Measurements from ENCODE around the gene NECAB2. TPM values are rescaled to one million over a fixed set of nuclear protein-coding genes. Genes with fewer than 3 reads are reported as not detected.

NECAB2 gene
- total RNA-seq, 2 experiments from 2014 or later: not detected

DNA sequence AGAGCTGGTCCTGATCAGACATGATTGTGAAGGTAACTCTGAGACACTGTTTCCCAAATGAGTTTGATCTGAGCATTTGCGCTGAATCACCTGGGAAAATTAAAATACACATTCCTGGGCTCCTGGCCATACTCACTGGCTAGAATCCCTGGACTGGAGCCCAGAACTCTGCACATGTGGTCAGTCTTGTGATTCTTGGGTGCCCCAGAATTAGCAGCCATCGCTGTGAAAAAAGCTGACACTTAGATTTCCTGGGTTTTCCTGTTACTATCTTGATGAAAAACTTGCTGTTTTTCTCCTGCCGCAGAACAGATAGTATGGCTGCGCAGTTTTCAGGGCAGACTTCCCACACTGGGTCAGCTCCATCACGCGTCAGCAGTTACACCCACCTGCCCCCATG is 24.6 kb downstream of the NECAB2 start:
- no peak overlapping the region for H3K4me3 Mint-ChIP-seq
- no peak for DNase-seq
- POLR2A ChIA-PET: no interaction called here
- H3K4me1 Mint-ChIP-seq: no peaks in the 10 kb centered on the region
- H3K27ac Mint-ChIP-seq: no peak overlapping the region
- H3K9me3 Mint-ChIP-seq: peaks cover 3% of the 10 kb centered on the region
- no peak for ATAC-seq (ENCODE audit: low read depth)
- H3K36me3 Mint-ChIP-seq: no peaks in the 10 kb centered on the region
- H3K27me3 Mint-ChIP-seq: peaks cover 36% of the 10 kb centered on the region

DNA sequence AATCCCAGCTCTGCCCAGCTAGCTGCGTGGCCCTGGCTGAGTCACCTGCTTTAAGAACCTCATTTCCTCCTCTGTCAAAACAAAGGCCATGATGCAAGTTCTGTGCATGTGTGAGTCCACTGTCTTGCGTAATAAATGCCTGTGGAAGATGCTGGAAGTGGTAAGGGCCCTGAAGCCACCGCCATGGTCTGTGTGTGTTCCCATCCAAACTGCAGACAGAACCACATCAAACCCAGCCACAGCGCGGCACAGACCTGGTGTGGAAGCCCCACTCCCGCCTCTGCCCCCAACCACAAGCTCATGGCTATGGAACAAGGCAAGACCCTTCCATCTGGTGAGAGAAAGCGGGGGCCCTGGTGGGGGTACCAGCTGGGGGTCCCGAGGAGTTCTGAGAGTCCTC is 26.0 kb downstream of the NECAB2 start:
- Mint-ChIP-seq H3K36me3 (no peaks in the 10 kb centered on the region), H3K4me3 (no peak overlapping the region), H3K4me1 (no peaks in the 10 kb centered on the region), H3K27me3 (peaks cover 30% of the 10 kb centered on the region), H3K9me3 (peaks cover 3% of the 10 kb centered on the region), H3K27ac (no peak overlapping the region)
- no peak for DNase-seq
- peak; percentile 36 for ATAC-seq (ENCODE audit: low read depth)
- POLR2A ChIA-PET: no interaction called here

DNA sequence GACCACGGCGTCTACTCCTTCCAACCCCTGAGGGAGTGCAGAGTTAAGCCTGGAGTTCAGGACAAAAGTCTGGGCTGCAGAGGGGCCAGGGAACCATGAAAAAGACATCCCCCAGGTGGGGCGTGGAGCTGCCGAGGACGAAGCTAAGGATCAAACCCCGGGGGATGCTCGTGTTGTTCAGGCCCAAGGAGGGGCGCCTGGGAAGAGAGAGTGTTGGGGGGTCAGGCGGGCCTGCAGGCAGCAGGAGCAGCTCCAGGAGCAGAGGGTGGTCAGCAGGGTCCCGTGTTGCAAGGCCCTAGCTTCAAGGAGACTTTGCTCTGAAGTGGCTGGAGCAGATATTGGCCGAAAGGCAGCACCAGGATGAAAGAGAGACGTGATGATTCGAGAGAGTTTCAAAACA is 26.7 kb downstream of the NECAB2 start:
- H3K36me3 Mint-ChIP-seq: no peaks in the 10 kb centered on the region
- peaks cover 3% of the 10 kb centered on the region for H3K9me3 Mint-ChIP-seq
- DNase-seq (no peak), ATAC-seq (ENCODE audit: low read depth) (no peak)
- H3K27me3 Mint-ChIP-seq: peaks cover 28% of the 10 kb centered on the region
- POLR2A ChIA-PET: no interaction called here
- no peak overlapping the region for H3K4me3 Mint-ChIP-seq
- no peaks in the 10 kb centered on the region for H3K4me1 Mint-ChIP-seq
- no peak overlapping the region for H3K27ac Mint-ChIP-seq

DNA sequence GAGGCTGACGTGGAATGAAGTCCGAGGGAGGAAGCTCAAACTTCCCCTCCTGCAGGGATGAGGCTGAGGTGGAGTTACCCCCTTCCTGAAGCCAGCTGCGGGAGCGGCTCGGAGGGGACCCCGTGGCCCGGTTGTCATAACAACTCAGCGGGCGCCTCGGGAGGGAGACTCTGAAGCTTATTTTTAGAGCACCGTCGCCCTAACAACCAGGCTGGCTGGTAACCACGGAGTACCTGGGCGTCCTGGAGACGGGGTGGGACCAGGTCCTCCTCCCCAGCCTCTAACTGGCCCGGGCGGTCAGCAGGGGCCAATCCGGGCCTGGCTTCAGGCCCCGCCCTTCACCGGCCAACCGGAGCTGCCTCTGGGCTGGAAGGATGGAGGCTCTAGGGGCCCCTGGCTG is 27.7 kb downstream of the NECAB2 start:
- Mint-ChIP-seq H3K4me3 (no peak overlapping the region), H3K27ac (no peak overlapping the region), H3K9me3 (peaks cover 3% of the 10 kb centered on the region), H3K36me3 (no peaks in the 10 kb centered on the region), H3K4me1 (no peaks in the 10 kb centered on the region), H3K27me3 (peaks cover 28% of the 10 kb centered on the region)
- ATAC-seq (ENCODE audit: low read depth) (no peak), DNase-seq (no peak)
- POLR2A ChIA-PET: no interaction called here

DNA sequence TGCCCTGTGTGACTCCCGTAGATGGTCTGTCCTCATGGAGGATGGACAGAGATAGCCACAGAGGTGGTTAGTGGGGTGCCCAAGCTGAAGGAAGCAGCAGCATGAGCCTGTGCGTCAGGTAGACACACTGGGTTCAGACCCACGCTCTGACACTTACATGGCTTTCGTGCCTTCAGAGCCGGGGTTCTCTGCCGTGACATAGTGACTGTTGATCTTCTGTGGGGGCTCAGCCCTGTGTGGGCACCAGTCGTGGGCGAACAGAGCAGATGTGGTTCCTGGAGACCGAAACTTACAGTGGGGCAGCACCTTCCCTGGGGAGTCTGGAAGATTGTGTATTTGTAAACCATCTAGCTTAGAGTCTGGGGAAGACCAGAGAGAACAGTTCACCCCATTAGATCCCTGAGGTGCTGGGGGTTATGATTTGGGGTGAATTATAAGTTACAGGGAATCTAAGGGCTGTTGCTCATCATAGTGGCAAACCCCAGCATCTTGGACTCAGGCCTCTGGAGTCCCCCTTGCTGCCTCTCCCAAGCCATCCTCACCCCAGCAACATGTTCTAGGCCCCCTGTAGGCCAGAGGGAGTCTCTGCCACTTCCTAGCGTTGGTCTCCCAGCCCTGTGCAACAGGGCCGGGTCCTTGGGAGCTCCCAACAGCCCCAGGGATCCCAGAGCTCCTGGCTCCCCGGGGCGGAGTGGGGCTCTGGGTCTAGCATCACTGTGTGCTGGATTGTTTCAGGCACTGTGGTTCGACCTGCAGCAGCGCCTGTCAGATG is 28.6 kb downstream of the NECAB2 start:
- POLR2A ChIA-PET: no interaction called here
- peaks cover 27% of the 10 kb centered on the region for H3K27me3 Mint-ChIP-seq

DNA sequence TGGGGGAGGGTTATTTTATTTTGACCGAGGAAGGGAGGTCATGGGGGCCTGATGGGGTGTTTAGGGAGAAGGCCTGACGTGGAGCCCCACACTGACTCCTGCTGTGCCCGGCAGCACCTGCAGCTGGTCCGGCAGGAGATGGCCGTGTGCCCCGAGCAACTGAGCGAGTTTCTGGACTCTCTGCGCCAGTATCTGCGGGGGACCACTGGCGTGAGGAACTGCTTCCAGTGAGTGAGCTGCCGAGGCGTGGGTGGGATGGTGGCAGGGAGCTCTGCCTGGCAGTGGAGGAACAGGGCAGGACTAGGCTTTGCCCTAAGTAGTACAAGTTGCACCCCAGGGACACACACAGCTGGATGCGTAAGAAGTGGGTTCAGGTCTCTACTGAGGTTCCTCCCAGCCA is 30.0 kb downstream of the NECAB2 start:
- Mint-ChIP-seq H3K36me3 (no peaks in the 10 kb centered on the region), H3K4me3 (no peak overlapping the region), H3K27me3 (peaks cover 23% of the 10 kb centered on the region), H3K9me3 (no peaks in the 10 kb centered on the region), H3K27ac (no peak overlapping the region), H3K4me1 (no peaks in the 10 kb centered on the region)
- no peak for DNase-seq
- no peak for ATAC-seq (ENCODE audit: low read depth)
- POLR2A ChIA-PET: no interaction called here

More for the DNA sequence above, 28.6 kb downstream of the NECAB2 start:
- no peak for ATAC-seq (ENCODE audit: low read depth)
- no peak for DNase-seq
- Mint-ChIP-seq H3K36me3 (no peaks in the 10 kb centered on the region), H3K4me3 (no peak overlapping the region), H3K27ac (no peak overlapping the region), H3K4me1 (no peaks in the 10 kb centered on the region), H3K9me3 (peaks cover 3% of the 10 kb centered on the region)

DNA sequence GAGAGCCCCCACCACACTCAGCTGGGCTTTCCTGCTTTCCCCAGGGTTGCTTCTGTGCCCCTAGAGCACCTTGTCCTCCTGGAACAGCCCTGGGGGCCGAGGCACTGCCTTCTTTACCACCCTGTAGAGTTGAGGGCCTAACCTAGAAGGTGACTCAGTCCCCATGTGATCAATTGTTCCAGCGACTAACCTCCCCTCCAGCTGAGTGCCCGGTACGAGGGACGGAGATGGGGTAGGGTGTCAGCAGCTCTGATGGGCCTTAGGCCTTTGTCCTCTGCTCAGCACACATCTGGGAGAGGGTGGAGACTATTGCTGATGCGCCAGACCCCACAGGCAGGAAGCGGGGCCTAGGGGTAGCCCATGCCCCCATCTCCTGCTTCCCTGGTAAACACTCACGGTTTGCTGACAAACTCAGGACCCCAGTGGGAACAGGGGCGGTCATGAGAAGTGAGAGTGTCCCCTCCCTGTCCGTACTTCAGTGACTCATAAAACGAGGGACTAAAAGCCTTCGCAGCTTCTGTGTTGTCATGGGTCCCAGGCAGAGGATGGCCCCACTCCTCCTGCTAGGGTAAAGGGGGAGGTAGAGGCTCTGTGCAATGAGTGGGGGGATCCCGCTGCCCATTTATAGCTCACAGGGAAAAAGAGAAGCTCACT is 33.1 kb downstream of the NECAB2 start:
- H3K27ac Mint-ChIP-seq: no peak overlapping the region

DNA sequence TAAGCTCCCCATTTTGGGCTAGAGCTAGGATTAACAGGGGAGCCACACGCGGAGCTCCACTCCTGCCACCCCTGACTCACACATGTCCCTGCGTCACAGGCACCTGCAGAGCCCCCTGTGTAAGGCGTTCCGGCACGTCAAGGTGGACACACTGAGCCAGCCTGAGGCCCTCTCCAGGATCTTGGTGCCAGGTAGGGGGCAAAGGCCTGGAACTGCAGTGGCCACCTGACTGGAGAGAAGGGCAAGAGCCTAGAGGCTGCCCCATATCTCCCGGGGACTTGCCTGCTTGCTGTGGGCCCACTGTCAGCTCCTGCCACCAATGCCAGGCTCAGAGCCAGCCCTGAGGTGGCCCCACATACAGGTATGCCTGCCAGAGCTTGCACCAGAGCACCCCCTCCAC is 33.7 kb downstream of the NECAB2 start:
- POLR2A ChIA-PET: no interaction called here
- ATAC-seq (ENCODE audit: low read depth) (no peak), DNase-seq (no peak)
- Mint-ChIP-seq H3K4me1 (no peaks in the 10 kb centered on the region), H3K27me3 (peaks cover 2% of the 10 kb centered on the region), H3K36me3 (no peaks in the 10 kb centered on the region), H3K4me3 (no peak overlapping the region), H3K27ac (no peak overlapping the region), H3K9me3 (no peaks in the 10 kb centered on the region)

More for the DNA sequence above, 33.1 kb downstream of the NECAB2 start:
- Mint-ChIP-seq H3K9me3 (no peaks in the 10 kb centered on the region), H3K4me1 (no peaks in the 10 kb centered on the region), H3K36me3 (no peaks in the 10 kb centered on the region), H3K4me3 (no peak overlapping the region), H3K27me3 (peaks cover 7% of the 10 kb centered on the region)
- DNase-seq (no peak), ATAC-seq (ENCODE audit: low read depth) (no peak)
- POLR2A ChIA-PET: no interaction called here

DNA sequence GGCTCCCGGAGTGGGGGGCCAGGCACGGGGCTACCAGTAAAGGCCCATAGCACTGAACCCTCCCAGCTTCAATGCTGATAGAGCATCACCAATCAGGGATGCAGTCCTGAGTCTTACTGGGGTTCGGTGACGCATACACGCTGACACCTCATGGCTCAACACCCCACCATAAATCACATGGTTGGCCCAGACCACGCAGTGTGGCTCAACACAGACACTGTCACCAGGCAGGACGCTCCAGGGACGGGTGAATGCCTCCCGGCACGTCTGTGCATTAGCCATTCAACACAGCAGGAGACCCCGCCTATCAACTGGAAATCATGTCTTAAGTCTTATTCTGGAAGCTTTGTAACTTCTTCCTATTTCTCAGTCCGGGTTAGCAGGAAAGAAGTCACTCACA is 35.0 kb downstream of the NECAB2 start:
- Mint-ChIP-seq H3K4me3 (no peak overlapping the region), H3K27ac (no peak overlapping the region), H3K4me1 (no peaks in the 10 kb centered on the region), H3K9me3 (no peaks in the 10 kb centered on the region), H3K36me3 (no peaks in the 10 kb centered on the region), H3K27me3 (peaks cover 2% of the 10 kb centered on the region)
- POLR2A ChIA-PET: no interaction called here
- ATAC-seq (ENCODE audit: low read depth) (no peak), DNase-seq (no peak)

DNA sequence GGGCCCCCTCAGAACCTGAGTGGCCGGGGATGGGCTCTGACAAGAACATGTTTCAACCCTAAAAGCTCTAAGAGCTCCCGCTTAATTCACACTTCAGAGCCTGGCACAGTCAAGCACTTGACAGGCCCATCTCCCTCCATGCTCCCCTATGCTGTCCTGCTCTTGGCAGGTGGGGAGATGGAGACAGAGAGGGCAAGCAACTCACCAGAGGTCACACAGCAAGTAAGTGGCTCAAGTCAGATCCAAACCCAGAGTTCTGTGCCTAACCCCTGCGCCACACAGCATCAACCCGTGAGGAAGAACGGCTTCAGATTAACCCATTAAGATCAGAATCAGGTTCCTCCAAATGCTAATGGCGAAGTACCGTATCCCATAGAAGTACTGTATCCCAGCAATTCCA is 36.4 kb downstream of the NECAB2 start:
- Mint-ChIP-seq H3K4me3 (no peak overlapping the region), H3K4me1 (no peaks in the 10 kb centered on the region), H3K36me3 (no peaks in the 10 kb centered on the region), H3K27ac (no peak overlapping the region), H3K27me3 (no peaks in the 10 kb centered on the region), H3K9me3 (no peaks in the 10 kb centered on the region)
- POLR2A ChIA-PET: no interaction called here
- no peak for DNase-seq
- ATAC-seq (ENCODE audit: low read depth): no peak

DNA sequence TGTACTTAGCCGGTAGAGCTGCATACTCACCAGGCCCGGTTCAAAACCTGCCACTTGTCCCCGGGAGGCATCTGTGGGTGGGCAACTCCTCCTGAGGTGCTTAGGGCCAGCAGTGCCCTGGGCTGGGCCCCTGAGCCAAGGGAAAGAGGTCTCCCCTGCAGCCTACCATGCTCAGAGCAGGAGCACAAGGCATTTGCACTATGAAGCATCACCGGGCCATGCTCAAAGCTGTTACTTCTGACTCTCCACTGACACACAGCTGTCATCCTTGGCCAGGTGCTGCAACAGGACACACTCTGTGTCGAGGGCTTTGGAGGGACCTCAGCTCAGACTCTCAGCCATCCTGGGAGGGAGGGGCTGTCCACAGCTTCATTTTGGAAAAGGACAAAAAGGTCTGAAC is 37.3 kb downstream of the NECAB2 start:
- POLR2A ChIA-PET: no interaction called here
- no peak for ATAC-seq (ENCODE audit: low read depth)

DNA sequence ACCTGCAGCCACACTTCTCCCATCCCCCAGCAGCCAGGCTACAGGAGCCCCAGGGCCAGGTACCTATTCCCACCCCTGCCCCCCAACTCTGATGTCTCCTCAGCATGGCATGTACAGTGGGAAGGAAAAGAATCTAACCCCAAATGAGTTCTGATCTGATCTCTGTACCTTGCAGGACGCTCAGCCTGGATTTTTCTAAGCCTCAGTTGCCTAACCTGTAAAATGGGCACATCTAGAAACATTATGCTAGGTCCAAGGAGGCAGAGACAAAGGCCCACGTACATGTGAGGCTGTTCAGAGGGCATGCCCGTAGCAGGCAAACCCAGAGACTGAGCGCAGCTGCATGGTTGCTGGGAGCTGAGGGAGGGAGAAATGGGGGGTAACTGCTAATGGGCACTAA is 39.5 kb downstream of the NECAB2 start:
- Mint-ChIP-seq H3K27me3 (no peaks in the 10 kb centered on the region), H3K4me1 (no peaks in the 10 kb centered on the region), H3K4me3 (no peak overlapping the region), H3K9me3 (no peaks in the 10 kb centered on the region), H3K27ac (no peak overlapping the region), H3K36me3 (no peaks in the 10 kb centered on the region)
- DNase-seq (no peak), ATAC-seq (ENCODE audit: low read depth) (no peak)
- POLR2A ChIA-PET: no interaction called here

More for the DNA sequence above, 37.3 kb downstream of the NECAB2 start:
- no peaks in the 10 kb centered on the region for H3K36me3 Mint-ChIP-seq
- H3K4me3 Mint-ChIP-seq: no peak overlapping the region
- H3K27ac Mint-ChIP-seq: no peak overlapping the region
- no peaks in the 10 kb centered on the region for H3K27me3 Mint-ChIP-seq
- no peak for DNase-seq
- H3K9me3 Mint-ChIP-seq: no peaks in the 10 kb centered on the region
- no peaks in the 10 kb centered on the region for H3K4me1 Mint-ChIP-seq

DNA sequence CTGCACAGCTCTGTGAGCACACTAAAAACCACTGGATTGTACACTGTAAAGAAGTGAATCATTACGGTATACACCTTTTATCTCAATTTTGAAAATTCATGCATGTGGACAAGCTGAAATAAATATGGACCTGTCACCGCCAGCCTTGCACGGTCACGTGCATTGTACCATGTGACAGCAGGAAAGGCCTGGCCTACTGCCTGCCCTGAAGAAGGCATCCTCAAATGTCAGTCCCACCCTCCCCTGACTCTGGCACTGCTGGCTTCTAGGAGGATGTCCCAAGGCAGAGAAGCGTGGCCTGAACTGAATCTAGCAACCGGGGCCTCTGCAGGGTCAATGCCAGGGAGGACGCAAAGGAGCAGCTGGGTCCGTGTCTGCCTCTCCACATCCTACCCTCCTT is 39.9 kb downstream of the NECAB2 start:
- H3K4me1 Mint-ChIP-seq: no peaks in the 10 kb centered on the region
- no peaks in the 10 kb centered on the region for H3K27me3 Mint-ChIP-seq
- no peak overlapping the region for H3K4me3 Mint-ChIP-seq
- H3K27ac Mint-ChIP-seq: no peak overlapping the region
- H3K9me3 Mint-ChIP-seq: no peaks in the 10 kb centered on the region
- ATAC-seq (ENCODE audit: low read depth) (no peak), DNase-seq (no peak)
- POLR2A ChIA-PET: no interaction called here
- H3K36me3 Mint-ChIP-seq: no peaks in the 10 kb centered on the region

DNA sequence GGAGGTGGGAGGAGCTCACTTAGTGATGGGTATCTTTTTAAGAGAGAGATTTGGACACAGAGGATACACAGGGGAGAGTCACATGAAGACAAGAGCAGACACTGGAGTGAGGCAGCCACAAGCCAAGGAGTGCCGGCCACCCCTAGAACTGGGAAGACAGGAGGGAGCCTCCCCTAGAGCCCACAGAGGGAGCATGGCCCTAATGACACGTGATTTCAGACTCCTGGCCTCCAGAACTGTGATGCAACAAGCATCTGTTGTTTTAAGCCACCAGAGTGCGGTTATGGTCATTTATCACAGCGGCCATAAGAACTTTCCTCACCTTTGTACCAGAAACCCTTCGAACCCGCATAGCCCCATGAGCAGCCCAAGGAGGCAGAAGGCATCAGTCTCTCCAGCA is 41.2 kb downstream of the NECAB2 start:
- Mint-ChIP-seq H3K27me3 (no peaks in the 10 kb centered on the region), H3K9me3 (no peaks in the 10 kb centered on the region), H3K4me3 (no peak overlapping the region), H3K4me1 (peaks cover 2% of the 10 kb centered on the region), H3K36me3 (no peaks in the 10 kb centered on the region), H3K27ac (no peak overlapping the region)
- DNase-seq (no peak), ATAC-seq (ENCODE audit: low read depth) (no peak)
- POLR2A ChIA-PET: interaction anchor here (0.7 kb wide), 1 partner anchor 24 kb away, joined by 3 read pairs; no protein-coding TSS in a partner anchor

Measured in activated naive CD8-positive, alpha-beta T cell treated with anti-CD3 and anti-CD28 coated beads, Interleukin-2, amount 10 ng/mL, durations not matched to agents 7 days and 5 days (primary cell).